Trophoblast cell (in vitro differentiated cells and primary cell): Measurements from ENCODE around the gene NKTR.

Source experiments
- DNase-seq, 2 donors: peaks; one replicate each; pipeline ENCODE4 v3.0.0-alpha.2; 2016
- H2AFZ ChIP-seq: 2 replicates; pipeline ENCODE4 v1.6.1; 2013; ENCODE audit warnings: low read length, moderate library complexity, mild to moderate bottlenecking; ENCODE audit not compliant: insufficient read depth, poor library complexity
- H2AK5ac ChIP-seq: 2 replicates; pipeline ENCODE4 v1.6.1; 2013; ENCODE audit warnings: mild to moderate bottlenecking, low read length
- H2BK120ac ChIP-seq: 2 replicates; pipeline ENCODE4 v1.6.1; 2013; ENCODE audit warnings: low read length, mild to moderate bottlenecking, moderate library complexity; ENCODE audit not compliant: insufficient read depth, poor library complexity
- H2BK12ac ChIP-seq: 2 replicates; pipeline ENCODE4 v1.6.1; 2013; ENCODE audit warnings: mild to moderate bottlenecking, low read length, moderate library complexity
- H2BK5ac ChIP-seq: 2 replicates; pipeline ENCODE4 v1.6.1; 2013; ENCODE audit warnings: low read length, low read depth, moderate library complexity, mild to moderate bottlenecking; ENCODE audit not compliant: poor library complexity
- H3K14ac ChIP-seq: 2 replicates; pipeline ENCODE4 v1.6.1; 2013; ENCODE audit warnings: mild to moderate bottlenecking, low read length
- H3K18ac ChIP-seq: 2 replicates; pipeline ENCODE4 v1.6.1; 2013; ENCODE audit warnings: mild to moderate bottlenecking, low read length
- H3K23ac ChIP-seq: 2 replicates; pipeline ENCODE4 v1.6.1; 2013; ENCODE audit warnings: low read length
- H3K27ac ChIP-seq: 2 replicates; pipeline ENCODE4 v1.5.1; 2013; ENCODE audit warnings: low read depth, mild to moderate bottlenecking, inconsistent platforms, low read length, moderate library complexity
- H3K27me3 ChIP-seq: 2 replicates; pipeline ENCODE4 v1.6.1; 2013; ENCODE audit warnings: inconsistent platforms, mild to moderate bottlenecking, low read length, moderate library complexity; ENCODE audit not compliant: insufficient read depth
- H3K36me3 ChIP-seq, 2 experiments: 1 replicate in 1 of 2; 2 replicates in 1 of 2; pipeline ENCODE4 v1.6.1; 2013; ENCODE audit warnings: low read length in 2 of 2, mild to moderate bottlenecking in 2 of 2, moderate library complexity in 1 of 2; ENCODE audit not compliant: insufficient read depth in 2 of 2, control insufficient read depth in 1 of 2
- H3K4ac ChIP-seq: 2 replicates; pipeline ENCODE4 v1.6.1; 2013; ENCODE audit warnings: low read depth, mild to moderate bottlenecking, low read length, moderate library complexity
- H3K4me1 ChIP-seq, 2 experiments: 1 replicate in 1 of 2; 2 replicates in 1 of 2; pipeline ENCODE4 v1.6.1; 2013; ENCODE audit warnings: low read length in 2 of 2, mild to moderate bottlenecking in 2 of 2, moderate library complexity in 1 of 2; ENCODE audit not compliant: insufficient read depth in 2 of 2, control insufficient read depth in 1 of 2
- H3K4me2 ChIP-seq: 2 replicates; pipeline ENCODE4 v1.6.1; 2013; ENCODE audit warnings: inconsistent platforms, mild to moderate bottlenecking, low read length, moderate library complexity
- H3K4me3 ChIP-seq: 2 replicates; pipeline ENCODE4 v1.5.1; 2013; ENCODE audit warnings: mild to moderate bottlenecking, low read depth, low read length, inconsistent platforms
- H3K79me1 ChIP-seq: one replicate; pipeline ENCODE4 v1.6.1; 2013; ENCODE audit warnings: low read length
- H3K79me2 ChIP-seq: 2 replicates; pipeline ENCODE4 v1.6.1; 2013; ENCODE audit warnings: low read length, mild to moderate bottlenecking; ENCODE audit not compliant: control insufficient read depth, insufficient read depth, poor library complexity
- H3K9ac ChIP-seq: 2 replicates; pipeline ENCODE4 v1.6.1; 2013; ENCODE audit warnings: mild to moderate bottlenecking, low read length
- H3K9me3 ChIP-seq: 2 replicates; pipeline ENCODE4 v1.6.1; 2013; ENCODE audit warnings: low read depth, mild to moderate bottlenecking, control low read depth, inconsistent platforms, low read length; ENCODE audit not compliant: insufficient read depth
- H4K12ac ChIP-seq: 2 replicates; pipeline ENCODE4 v1.6.1; 2013; ENCODE audit warnings: low read depth, mild to moderate bottlenecking, low read length, moderate library complexity
- H4K8ac ChIP-seq: 2 replicates; pipeline ENCODE4 v1.6.1; 2013; ENCODE audit warnings: low read depth, mild to moderate bottlenecking, low read length, moderate library complexity
- H4K91ac ChIP-seq: one replicate; pipeline ENCODE4 v1.6.1; 2013; ENCODE audit warnings: low read depth, mild to moderate bottlenecking, low read length, moderate library complexity
- WGBS: extraction: QIAGEN DNeasy Blood & Tissue Kit; methylation state at CpG from one replicate; pipeline ENCODE4 v1.1.7; 2013; ENCODE audit warnings: missing lambda C conversion rate; ENCODE audit not compliant: insufficient read length, insufficient coverage; ENCODE audit errors: extremely low coverage; 5-methylcytosine and 5-hydroxymethylcytosine counted together

Gene NKTR

DNA sequence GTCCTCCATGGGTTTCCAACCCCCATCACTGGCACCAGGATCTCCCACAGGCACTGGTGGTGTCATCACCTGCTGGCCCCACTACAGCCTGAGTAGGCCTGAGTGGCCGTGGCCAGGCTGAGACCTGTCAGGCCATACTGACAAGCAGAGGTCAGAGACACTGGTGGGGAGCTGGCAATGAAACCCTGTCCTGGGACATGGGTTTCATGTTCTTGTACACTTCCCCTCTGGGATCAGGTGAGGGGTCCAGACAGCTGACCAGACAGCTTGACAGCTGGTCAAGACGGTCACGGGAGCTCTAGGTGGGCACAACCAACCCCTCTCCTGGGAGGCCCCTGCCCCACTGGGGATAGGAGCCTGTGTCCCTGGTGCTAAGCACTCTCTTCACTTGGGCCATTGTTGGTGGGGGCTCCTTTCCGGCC, 66.1 kb downstream of the NKTR start:
- Histone ChIP-seq H3K9ac (no peak overlapping the region), H2AK5ac (no peak overlapping the region), H3K4me1 (no peaks in the 10 kb centered on the region), H3K23ac (no peak overlapping the region), H3K79me1 (no peaks in the 10 kb centered on the region), H3K18ac (no peak overlapping the region), H3K9me3 (peaks cover 4% of the 10 kb centered on the region), H4K8ac (no peak overlapping the region), H3K4ac (no peak overlapping the region), H3K27ac (no peak overlapping the region), H2BK12ac (no peak overlapping the region), H3K36me3 (peaks cover 0 to 4% of the 10 kb centered on the region in 2 experiments), H3K79me2 (no peaks in the 10 kb centered on the region), H3K27me3 (no peaks in the 10 kb centered on the region), H3K4me2 (no peak overlapping the region), H4K91ac (no peak overlapping the region), H2BK120ac (no peak overlapping the region), H2BK5ac (no peak overlapping the region), H2AFZ (no peak overlapping the region), H3K14ac (no peak overlapping the region), H4K12ac (no peak overlapping the region), H3K4me3 (no peak overlapping the region)
- DNase-seq, result no peak
- WGBS, result no CpG with 5 or more reads among the region's 4 CpGs

DNA sequence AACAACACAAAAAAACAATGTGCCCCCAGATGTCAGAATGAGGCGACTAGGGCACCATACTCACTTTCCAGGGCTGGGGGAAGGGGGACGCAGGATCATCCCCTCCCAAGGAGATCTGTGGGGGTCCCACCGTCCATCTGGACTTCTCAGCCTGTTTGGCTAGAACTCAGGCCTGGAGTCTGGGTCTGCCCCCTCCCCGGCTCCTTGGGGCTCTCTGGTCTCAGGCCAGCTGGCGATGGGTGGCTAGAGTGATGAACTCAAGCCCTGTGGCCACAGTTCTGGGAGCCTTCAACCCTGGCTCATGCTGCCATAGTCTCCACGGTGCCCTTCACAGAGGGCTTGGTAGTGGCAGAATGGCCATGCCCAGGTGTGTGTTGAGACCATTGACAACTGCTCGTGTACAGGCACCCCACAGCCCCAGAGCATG, 66.6 kb downstream of the NKTR start:
- Histone ChIP-seq H3K14ac (no peak overlapping the region), H3K4me1 (no peaks in the 10 kb centered on the region), H3K4me3 (no peak overlapping the region), H3K4me2 (no peak overlapping the region), H3K27ac (no peak overlapping the region), H2BK12ac (no peak overlapping the region), H4K8ac (no peak overlapping the region), H2AK5ac (no peak overlapping the region), H4K12ac (no peak overlapping the region), H3K18ac (no peak overlapping the region), H3K23ac (no peak overlapping the region), H3K9ac (no peak overlapping the region), H3K79me2 (no peaks in the 10 kb centered on the region), H3K79me1 (no peaks in the 10 kb centered on the region), H2BK120ac (no peak overlapping the region), H3K9me3 (peaks cover 4% of the 10 kb centered on the region), H3K27me3 (no peaks in the 10 kb centered on the region), H2BK5ac (no peak overlapping the region), H2AFZ (no peak overlapping the region), H3K4ac (no peak overlapping the region), H3K36me3 (peaks cover 0 to 3% of the 10 kb centered on the region in 2 experiments), H4K91ac (no peak overlapping the region)
- WGBS, result no CpG with 5 or more reads among the region's 7 CpGs
- DNase-seq, result no peak

DNA sequence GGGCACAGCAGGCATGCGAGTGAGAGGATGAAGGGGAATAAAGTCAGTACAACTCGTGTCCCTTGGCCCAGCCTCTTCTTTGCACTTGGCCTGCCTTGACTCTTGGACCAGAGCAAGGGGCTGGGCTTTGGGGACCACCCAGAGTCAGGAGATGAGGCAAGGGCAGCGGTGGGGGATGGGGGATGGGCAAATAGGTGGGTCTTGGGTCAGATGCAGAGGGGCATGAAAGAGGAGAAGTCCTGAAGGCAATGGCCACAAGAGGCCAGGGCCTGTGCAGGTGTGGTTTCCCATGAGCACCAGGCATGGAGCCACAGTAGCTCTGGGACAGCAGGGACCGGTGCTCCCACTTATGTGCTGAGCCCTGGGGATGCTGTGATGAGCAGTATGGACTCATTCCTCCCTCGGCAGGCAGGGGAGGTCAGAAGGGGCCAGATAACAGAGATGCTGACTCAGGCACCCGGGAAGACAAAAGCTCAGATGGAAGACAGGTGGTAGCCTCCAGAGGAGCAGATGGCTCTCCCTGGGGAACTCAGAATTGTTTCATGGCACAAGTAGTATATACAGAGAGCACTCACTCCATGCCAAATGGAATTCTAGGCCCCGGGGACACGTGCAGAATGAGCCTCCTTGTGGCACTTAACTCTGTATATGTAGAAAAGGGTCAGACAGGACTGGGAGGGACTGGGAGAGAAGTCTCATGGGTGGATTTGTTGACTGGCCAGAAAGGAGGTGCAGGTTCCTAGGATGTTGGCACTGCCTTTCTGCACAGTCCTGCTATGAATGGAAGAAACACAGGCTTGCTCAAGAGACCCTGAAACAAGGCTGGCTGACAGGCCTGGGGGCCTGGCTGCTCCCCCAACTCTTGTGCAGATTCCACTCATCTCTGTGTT, 67.3 kb downstream of the NKTR start:
- H2AFZ ChIP-seq, result no peak overlapping the region
- no peak overlapping the region for H3K23ac ChIP-seq
- no peak for DNase-seq
- no peak overlapping the region for H3K4me2 ChIP-seq
- no peak overlapping the region for H2BK5ac ChIP-seq
- no CpG with 5 or more reads among the region's 8 CpGs for whole genome bisulfite sequencing
- H3K9ac ChIP-seq, result no peak overlapping the region
- no peak overlapping the region for H4K8ac ChIP-seq
- H4K91ac ChIP-seq, result no peak overlapping the region
- no peak overlapping the region for H4K12ac ChIP-seq
- peaks cover 0 to 3% of the 10 kb centered on the region in 2 experiments for H3K36me3 ChIP-seq
- no peaks in the 10 kb centered on the region for H3K27me3 ChIP-seq
- no peak overlapping the region for H3K14ac ChIP-seq
- H3K79me2 ChIP-seq, result no peaks in the 10 kb centered on the region
- no peak overlapping the region for H3K27ac ChIP-seq
- H3K9me3 ChIP-seq, result peaks cover 4% of the 10 kb centered on the region
- H2BK12ac ChIP-seq, result no peak overlapping the region
- H3K4me3 ChIP-seq, result no peak overlapping the region
- H3K18ac ChIP-seq, result no peak overlapping the region
- no peaks in the 10 kb centered on the region for H3K4me1 ChIP-seq
- no peak overlapping the region for H2BK120ac ChIP-seq
- H3K4ac ChIP-seq, result no peak overlapping the region
- H2AK5ac ChIP-seq, result no peak overlapping the region
- H3K79me1 ChIP-seq, result no peaks in the 10 kb centered on the region

DNA sequence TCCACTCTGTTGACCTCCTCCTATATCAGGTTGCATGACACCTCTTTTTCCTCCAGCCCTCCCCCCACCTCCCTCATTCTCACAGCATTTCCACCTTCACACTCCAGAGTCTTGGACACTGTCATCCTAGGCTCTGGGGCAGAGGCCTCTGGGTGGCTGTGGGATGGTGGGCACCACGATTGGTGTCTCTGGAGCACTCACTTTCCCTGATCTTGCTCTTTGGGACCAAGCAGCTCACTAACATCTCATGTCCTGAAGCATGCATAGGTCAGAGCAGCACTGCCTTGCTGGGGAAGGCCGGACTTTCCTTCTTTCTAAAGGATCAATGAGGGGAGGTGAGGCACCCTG, 67.9 kb downstream of the NKTR start:
- Histone ChIP-seq H3K23ac (no peak overlapping the region), H3K18ac (no peak overlapping the region), H3K4me1 (no peaks in the 10 kb centered on the region), H4K91ac (no peak overlapping the region), H2BK120ac (no peak overlapping the region), H3K27ac (no peak overlapping the region), H2BK12ac (no peak overlapping the region), H4K12ac (no peak overlapping the region), H4K8ac (no peak overlapping the region), H2AFZ (no peak overlapping the region), H3K27me3 (no peaks in the 10 kb centered on the region), H2AK5ac (no peak overlapping the region), H3K79me2 (no peaks in the 10 kb centered on the region), H3K36me3 (peaks cover 0 to 3% of the 10 kb centered on the region in 2 experiments), H2BK5ac (no peak overlapping the region), H3K4me3 (no peak overlapping the region), H3K9ac (no peak overlapping the region), H3K14ac (no peak overlapping the region), H3K4me2 (no peak overlapping the region), H3K79me1 (no peaks in the 10 kb centered on the region), H3K9me3 (peaks cover 4% of the 10 kb centered on the region), H3K4ac (no peak overlapping the region)
- DNase-seq, result no peak
- WGBS, result no CpG with 5 or more reads among the region's 2 CpGs
